HG02642 (cell line): ENCODE results near the gene IPO9.
"Not testable (repeated sequence)": the region's sequence is repeated elsewhere in the genome, so short reads cannot be mapped to it uniquely, and the experiment has no call there.

Experiments
- ATAC-seq: cut with Tn5 transposase; IDR thresholded peaks from one replicate; pipeline ENCODE4 v1.9.1; 2021; ENCODE audit warnings: mild to moderate bottlenecking; ENCODE audit not compliant: unreplicated experiment, poor library complexity

IPO9 gene

DNA sequence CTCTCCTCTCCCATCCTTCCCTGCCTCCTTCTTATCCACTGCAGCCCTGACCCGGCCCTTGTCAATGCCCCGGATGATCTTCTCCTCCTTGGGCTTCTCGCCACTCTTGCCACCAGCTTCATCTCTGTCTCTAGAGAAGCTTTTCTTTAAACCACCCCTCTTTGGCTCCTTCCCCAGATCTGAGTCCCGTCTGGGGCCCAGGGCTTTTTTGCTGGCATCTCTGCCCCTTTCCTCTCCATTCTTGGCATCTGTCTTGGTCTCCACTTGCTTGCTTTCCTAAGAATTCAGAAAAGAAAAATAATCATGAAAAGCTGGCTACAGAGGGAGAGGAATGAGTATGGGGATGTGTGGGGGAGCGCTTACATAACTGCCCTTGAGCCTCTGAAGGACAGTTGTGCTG is 71.5 kb downstream of the IPO9 start:
- no peak for ATAC-seq

DNA sequence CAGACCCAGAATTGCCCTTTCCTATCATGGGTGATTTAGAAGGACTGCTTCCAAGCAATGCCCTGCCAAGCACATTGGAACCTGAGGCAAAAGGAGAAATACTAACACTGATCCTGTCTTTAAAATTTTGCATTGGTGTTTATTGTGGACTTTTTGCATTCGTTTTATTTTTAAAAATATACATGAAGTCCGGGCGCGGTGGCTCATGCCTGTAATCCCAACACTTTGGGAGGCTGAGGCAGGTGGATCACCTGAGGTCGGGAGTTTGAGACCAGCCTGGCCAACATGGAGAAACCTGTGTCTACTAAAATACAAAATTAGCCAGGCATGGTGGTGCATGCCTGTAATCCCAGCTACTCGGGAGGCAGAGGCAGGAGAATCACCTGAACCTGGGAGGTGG is 72.1 kb downstream of the IPO9 start:
- not testable (repeated sequence) for ATAC-seq

DNA sequence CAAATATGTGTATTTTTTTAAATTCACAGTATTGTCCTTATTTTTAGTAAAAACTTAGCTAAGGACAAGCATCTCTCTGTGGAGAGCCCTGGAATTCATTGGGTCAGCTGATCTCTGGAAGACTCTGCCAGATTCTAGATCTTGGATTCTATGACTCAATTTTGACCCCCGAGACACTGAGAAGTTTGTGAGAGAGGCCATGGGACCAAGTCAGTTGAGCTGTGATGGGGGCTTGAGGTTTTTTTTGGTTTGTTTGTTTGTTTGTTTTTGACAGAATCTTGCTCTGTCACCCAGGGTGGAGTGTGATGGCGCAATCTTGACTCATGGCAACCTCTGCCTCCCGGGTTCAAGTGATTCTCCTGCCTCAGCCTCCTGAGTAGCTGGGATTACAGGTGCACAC is 73.2 kb downstream of the IPO9 start:
- ATAC-seq, result no peak

DNA sequence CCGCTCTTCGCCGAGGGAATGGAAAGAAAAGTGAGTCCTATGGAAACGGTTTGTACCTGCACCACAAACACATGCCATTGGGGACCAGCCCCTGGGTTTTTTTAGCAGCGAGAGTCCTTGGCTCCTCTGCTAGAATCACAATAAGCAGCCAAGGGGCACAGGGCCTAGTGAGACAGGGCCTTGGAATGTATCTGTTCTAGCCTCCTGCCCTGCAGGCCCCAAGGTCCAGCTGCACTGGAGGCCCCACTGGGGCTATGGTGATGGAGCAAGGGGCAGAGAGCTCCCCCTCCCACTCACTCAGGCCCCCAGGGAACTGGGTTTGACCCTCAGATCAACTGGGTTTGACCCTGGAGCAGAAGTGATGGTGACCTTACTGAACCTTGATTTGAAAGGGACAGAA is 74.2 kb downstream of the IPO9 start:
- no peak for ATAC-seq

DNA sequence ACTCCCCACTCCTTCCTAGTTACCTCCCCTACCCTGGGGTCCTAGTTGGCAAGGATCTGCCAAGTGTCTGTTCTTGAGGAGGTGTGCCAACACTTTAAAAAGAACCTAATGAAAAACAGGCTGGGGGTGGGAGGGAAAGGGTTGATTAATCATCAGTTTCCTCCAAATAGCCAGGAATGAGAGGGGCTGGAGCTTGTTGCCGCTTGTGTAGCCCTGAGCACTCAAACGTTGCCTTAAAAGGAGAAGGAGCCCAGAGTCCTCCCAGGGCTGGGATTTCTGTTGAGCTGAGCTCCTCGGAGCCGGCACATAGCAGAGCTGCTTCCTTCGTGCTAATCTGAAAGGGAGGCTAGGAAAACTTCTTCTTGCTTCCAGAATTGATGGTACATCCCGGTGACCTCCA is 75.6 kb downstream of the IPO9 start:
- no peak for ATAC-seq

DNA sequence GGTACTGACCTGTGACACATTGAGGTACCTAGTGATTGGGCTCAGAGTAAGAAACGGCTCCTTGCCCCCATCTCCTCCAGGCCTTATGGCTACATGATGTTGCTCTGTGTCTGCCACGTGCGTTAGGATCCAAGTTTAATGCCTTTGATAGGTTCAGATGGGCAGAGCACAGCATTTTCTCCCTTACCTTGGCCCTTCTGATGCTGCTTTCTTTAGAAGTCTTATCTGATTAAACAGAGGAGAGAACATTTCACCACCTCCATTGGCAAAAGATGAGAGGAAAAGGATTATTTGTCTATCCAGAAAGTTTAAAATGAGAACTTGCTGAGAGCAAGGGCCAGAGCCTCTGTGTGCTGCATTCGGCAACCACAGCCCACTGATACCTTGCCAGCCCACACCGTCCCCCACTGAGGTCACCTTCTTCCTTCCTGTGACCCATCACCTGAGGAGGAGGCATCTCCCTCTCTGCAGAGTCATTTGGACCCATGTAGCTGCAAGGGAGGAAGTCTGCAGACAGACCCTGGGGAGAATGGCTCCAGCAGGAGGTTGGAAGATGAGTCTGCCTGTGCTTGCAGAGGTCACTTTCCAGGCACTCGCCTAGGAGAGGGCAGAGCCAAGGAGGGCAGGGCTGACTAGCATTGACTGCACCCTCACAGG is 76.4 kb downstream of the IPO9 start:
- ATAC-seq, result no peak

DNA sequence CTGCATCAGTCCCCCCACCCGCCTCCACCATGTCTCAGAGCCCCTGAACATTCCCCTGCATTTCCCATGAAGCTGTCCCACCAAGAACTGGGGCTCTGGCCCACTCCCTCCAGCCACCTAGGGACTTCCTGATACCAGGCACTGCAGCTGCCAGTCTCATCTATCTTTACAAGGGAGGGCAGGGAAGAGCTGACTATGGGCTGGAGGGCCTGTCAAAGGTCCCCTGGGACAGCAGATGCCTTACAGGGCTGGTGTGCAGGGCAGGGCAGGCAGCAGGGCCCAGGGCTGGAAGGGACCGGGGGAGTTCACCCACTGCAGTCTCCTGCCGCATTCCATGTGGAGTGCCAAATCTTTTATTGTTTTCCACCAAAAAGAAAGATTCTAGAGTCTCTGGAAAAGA is 77.4 kb downstream of the IPO9 start:
- no peak for ATAC-seq

DNA sequence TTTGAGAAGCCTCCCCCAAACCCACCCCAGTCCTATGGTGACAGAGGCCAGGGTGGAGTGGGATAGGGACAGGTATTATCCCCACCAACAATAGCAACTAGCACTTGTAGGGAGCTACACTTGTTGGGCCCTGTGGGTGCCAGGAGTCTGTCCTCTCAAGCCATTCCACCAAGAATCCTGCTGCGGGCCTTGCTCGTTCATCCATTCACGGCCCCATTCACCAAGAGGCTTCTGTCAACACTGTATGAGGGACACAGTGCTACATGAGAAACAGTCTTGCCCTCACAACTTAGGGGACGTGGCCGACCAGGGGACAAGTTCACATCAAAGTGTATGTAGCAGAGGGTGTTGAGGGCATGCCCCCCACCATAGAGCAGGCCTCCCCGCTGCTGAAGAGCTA is 78.7 kb downstream of the IPO9 start:
- ATAC-seq, result no peak

DNA sequence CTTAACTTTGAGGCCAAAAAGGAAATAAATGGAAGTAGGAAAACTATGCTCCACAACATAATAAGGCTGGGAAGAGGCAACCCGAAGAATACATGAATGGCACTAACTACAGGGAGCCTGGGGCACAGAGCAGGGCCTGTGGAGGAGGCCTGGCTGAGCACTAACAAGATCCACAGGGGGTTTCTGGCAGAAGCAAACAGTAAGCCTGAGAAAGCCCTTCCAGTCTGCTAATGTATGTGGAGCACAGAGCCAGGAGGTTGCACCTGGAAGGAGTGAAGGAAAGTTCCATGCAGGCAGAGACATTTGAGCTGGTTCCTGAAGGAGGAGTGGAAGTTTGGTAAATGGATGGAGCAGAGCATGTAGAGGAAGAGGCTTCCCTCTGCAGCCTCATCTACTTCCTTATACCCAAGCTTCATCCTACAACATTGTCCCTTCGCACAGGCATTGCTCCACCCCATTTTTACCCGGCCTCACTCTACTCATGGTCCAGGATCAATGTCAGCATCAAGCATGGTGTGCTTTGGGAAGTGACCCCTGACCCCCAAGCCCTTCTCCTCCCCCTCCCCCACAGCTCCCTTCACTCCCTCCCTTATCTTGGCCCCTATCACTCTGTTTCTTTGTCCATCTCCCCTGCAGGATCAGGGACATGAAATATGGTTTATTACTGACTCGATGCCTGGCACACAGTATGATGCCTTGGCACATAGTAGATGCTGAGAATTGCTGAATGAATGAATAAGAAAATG is 83.0 kb downstream of the IPO9 start:
- ATAC-seq, result no peak

DNA sequence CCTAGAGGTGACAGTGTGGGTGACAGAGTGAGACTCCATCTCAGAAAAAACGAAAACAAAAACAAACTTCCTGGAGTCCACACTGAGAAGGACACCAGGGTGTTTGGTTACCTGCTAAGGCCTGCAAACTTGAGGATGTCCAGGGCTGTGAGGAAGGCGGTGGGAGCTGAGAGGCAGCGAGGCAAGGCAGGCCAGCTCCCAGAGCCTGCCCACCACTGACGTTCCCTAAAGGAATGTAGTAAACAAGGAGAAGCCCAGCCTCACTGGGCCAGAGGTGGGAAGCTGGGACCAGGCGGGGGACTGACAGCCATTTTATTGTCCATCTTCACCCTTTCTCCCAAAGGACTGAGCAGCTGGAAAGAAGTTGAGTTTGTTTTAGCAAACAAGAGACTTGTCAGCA is 83.9 kb downstream of the IPO9 start:
- no peak for ATAC-seq

DNA sequence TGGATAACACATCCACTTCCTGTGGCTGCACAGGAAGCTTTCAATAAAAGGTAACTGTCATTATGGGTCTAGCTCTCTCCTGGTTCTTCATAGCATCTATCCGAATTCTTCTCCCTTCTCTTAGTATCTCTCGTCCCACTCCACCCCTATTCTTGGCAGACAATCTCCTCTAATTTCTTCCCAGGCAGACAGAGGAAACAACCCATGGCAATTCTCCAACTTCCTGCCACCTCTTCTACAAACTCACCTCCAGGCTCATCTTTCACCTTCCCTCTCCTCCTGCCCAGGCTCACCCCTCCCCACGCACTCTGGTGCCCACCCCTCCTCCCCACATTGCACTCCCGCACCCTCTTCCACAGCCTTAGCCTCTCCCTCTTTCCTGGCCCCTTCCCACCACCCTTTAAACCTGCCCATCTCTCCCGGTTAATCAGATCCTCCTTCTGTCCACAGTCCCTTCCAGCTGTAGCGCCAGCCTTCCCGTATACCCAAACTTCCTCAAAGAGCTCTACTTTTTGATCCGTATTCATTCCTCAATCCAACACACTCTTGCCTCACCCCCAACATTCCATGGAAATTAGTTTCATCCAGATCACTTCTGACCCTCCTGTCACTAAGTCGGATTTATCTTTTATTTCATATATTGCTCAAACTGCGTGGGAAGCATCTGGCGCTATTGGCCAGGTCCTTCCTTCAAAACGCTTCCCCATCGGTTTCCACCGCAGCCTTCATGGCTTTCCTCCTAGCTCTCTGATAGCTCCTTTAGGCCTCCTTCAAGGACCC is 85.7 kb downstream of the IPO9 start:
- no peak for ATAC-seq

DNA sequence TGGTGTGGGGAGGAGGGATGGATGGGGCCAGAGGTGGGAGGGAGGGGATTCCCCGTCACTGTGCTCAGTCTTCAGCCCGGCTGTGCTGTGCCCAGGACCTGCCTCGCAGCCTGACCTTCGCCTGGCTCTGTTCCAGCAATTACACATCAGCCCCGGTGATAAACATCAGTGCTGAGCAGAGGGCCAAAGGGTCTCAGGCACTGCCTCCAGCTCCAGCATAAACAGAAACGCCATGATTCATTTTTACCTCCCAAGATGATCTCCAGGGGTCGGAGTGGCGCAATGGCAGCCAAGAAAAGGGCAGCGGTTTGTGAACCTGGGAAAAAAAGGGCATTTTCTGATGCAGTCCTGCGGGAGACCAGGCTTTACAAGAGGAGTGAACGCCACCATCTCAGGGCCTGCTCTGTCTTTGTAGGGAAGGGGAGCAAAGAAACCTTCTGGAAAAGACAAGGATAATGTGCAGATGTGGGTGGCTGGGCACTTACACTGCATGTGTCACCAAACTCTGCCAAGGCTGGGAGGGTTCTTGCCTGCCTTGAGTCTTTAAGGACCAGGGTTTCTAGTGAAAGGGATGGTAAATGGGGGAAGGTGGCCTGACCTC is 87.8 kb downstream of the IPO9 start:
- no peak for ATAC-seq

DNA sequence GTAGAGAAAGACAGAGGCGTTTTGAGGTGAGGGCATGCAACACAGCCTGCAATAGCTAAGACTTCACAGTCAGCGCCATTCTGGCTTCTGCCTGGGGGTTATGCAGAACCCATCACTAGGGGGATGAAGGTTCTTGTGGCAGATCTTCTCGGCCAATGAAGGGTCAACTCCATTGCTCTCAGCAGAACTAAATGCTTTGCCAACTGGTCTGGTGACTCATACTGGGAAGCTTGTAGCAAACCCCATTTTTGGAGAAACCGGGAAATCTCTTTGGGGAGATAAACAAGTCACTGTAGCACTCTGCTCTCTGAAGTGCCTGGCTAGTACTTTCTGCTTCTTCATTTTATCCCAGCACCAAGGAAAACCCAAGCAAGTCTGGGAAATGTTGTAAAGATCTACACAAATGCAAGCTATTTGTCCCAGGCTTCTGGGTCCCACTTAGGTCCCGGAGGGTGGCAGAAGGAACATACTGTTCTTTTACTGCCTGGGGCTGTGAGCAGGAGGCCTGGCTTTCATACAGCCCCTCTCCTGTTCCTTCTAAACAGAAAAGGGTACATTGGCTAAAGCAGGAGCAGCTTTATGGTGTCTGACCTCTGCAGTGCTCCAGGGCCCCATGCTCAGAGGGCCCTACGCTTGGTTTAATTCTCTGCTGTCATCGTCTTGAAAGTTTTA is 88.5 kb downstream of the IPO9 start:
- ATAC-seq, result no peak

DNA sequence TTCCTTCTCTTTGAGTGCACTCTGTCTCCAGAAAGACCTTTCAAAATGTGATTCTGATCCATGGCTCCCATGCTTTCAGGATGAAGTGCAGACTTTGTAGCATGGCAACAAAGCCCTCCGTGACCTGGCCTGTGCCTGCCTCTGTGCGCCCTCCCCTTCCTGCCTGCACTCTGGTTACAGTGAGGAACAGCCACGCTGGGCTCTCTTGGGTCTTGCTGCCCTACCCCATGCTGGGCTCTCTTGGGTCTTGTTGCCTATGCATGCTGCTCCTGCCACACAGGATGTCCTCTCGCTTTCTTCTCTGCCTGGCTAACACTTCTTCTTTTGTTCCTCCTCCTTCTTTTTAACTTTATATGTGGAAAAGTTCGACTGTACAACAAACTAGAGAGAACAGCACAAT is 89.4 kb downstream of the IPO9 start:
- ATAC-seq, result no peak

DNA sequence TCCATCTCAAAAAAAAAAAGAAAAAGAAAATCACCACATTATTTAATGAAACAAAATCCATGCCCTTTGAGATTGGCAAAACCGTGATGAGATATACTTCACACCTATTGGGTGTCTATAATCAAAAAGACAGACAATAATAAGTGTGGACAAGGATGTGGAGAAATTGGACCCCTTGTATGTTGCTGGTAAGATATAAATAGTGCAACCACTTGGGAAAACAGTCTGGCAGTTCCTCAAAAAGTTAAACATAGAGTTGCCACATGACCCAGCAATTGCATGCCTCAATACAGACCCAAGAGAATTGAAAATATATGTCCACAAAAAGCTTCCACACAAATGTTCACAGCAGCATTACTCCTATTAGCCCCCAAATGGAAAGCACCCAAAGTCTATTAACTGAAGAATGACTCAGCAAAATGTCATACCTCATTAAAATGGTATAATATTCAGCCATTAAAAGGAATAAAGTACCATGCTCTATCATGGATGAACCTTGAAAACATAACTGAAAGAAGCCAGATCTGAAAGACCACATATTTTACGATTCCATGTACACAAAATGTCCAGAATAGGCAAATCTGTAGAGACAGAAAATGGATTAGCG is 93.1 kb downstream of the IPO9 start:
- ATAC-seq, result no peak

DNA sequence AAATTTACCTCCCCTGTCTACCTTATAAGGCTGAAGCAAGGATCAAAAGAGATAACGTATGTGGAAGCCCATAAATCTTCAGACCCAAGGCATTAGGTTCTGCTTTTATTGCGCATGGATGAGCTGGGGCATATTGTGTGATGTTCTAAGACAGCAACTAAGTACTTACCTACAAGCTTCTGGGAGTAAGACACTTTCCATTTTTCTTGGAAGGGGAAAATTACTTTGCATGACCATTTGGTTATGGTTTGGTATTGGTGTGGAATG is 96.3 kb downstream of the IPO9 start:
- no peak for ATAC-seq

DNA sequence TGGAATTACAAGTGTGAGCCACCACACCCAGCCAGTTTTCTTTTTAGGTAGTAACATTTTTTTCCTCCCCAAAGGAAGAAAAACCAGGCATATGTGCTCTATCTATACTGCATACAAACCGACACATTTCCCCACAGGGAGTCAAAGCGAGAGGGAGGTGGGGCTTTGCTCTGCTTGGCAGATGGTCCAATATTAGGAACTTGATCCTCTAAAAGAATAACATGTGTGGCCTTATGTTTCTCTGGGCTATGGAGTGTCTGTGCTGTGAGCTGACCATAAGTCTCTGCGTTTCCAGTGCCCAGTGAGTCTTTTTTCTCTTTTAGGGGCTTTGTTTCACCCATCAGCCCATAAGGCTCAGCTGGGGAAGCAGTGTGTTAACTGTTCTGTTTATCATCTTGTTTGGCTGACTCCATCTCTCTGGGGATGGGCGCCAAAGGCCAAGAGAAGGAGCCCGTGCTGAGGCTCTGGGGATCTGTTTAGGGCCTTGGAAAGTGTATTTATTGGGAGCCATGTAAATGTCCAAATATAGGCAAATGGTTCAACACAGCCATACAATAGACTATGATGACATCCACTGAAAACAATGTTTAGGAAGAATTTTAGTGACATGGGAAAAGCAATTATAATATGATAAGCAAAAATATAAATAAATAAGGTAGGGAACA is 97.2 kb downstream of the IPO9 start:
- no peak for ATAC-seq

DNA sequence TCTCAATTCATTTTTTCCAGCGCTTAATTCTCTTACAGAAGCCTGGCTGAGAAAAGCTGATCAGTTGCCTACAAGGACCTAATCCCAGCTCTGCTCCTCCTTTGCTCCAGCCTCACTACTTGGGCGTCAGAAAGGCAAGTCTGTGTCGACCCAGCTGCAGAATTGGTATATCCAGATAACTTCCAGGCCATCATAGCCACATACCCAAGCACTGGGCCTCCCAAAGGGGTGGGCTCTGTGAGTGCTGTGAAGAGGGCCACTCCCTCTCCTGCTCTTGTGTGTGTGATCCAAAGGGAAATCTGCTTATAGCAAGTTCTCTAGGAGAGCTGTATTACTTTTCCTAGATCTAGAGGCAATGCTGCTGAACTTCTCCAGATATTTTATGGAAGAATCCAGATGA is 99.3 kb downstream of the IPO9 start:
- no peak for ATAC-seq

DNA sequence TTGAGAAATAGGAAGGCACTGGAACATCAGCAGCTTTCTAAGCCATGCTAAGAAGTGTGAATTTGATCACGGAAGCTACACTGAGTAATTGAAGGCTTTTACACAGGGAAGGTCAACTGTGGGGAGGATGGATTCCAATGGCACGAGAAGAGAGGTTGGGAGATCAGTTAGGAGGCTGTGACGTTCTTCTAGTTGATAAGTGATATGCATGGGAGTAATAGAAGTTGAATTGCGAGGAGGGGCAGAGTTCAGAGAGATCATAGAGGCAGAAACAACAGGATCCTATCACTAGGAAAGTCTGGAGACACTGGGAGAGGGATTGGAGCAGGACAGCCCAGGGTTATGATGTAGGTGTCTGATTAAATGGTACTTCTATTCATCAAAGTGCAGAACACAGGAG is 101.2 kb downstream of the IPO9 start:
- no peak for ATAC-seq

DNA sequence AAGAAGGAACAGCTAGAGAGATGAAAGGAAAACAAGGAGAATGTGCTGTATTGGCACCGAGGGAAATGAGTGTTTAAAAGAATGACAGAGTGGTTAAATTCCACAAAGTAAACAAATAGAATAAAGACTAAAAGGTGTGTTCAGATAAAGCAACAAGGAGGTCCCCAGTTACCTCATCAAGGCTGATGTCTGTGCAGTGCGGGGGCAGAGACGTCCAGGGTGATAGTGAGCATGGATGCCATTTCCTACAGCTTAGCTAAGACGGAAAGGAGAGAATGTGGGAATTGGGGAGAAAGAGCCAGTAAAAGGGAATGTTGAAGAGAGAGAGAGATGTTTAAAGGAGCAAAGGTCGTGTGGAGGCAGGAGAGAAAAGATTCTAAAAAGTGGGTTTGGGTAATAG is 101.8 kb downstream of the IPO9 start:
- no peak for ATAC-seq
